GM18502 (cell line): ENCODE measurements around the gene SGK1.

Source experiments
- ATAC-seq: cut with Tn5 transposase; IDR thresholded peaks from one replicate; pipeline ENCODE4 v1.9.1; 2021; ENCODE audit warnings: mild to moderate bottlenecking; ENCODE audit not compliant: unreplicated experiment, poor library complexity

SGK1 gene

GRCh38 chr6:134175532-134176263, 142.2 kb downstream of the SGK1 start:
- ATAC-seq: peak; percentile 11

- ATAC-seq: peak; percentile 75
Observed at GRCh38 chr6:134174672-134175531, 143.0 kb downstream of the SGK1 start.

GRCh38 chr6:134173936-134174671, 143.8 kb downstream of the SGK1 start:
- no peak for ATAC-seq

GRCh38 chr6:134173366-134173725, 144.6 kb downstream of the SGK1 start:
- ATAC-seq: no peak

- no peak for ATAC-seq
Observed at GRCh38 chr6:134172706-134173365, 145.1 kb downstream of the SGK1 start.

GRCh38 chr6:134172020-134172705, 145.7 kb downstream of the SGK1 start:
- no peak for ATAC-seq

GRCh38 chr6:134171517-134171916, 146.4 kb downstream of the SGK1 start:
- no peak for ATAC-seq

- ATAC-seq: no peak
Observed at GRCh38 chr6:134170844-134171243, 147.1 kb downstream of the SGK1 start.

- ATAC-seq: no peak
Observed at GRCh38 chr6:134169871-134170486, 147.9 kb downstream of the SGK1 start.

- ATAC-seq: no peak
Observed at GRCh38 chr6:134168590-134169208, 149.2 kb downstream of the SGK1 start.

GRCh38 chr6:134166511-134167261, 151.2 kb downstream of the SGK1 start:
- ATAC-seq: no peak

GRCh38 chr6:134165561-134166201, 152.2 kb downstream of the SGK1 start:
- no peak for ATAC-seq

- ATAC-seq: no peak
Observed at GRCh38 chr6:134164300-134164699, 153.6 kb downstream of the SGK1 start.

GRCh38 chr6:134162932-134163331, 155.0 kb downstream of the SGK1 start:
- no peak for ATAC-seq

- no peak for ATAC-seq
Observed at GRCh38 chr6:134161041-134161440, 156.9 kb downstream of the SGK1 start.

- ATAC-seq: no peak
Observed at GRCh38 chr6:134152767-134153485, 165.0 kb downstream of the SGK1 start.

GRCh38 chr6:134148566-134148965, 169.3 kb downstream of the SGK1 start:
- no peak for ATAC-seq
